M059J (cell line): ENCODE results near the gene L3MBTL2. TPM values are rescaled to one million over a fixed set of nuclear protein-coding genes. Genes with fewer than 3 reads are reported as not detected.
"Not testable (repeated sequence)": the region's sequence is repeated elsewhere in the genome, so short reads cannot be mapped to it uniquely, and the experiment has no call there.

ENCODE experiments used
- DNase-seq: peaks from one replicate; pipeline ENCODE4 v3.0.0-alpha.2; 2012; ENCODE audit warnings: low read depth
- total RNA-seq: library from RNA; depleted of rRNA; stranded (reverse); fragments of >200 nt; shearing (Covaris generic); gene quantifications from 2 replicates; pipeline ENCODE4 v1.2.3, GENCODE V29; 2014

The L3MBTL2 gene
- total RNA-seq, 1 experiment from 2014 or later: 21.6 TPM

GRCh38 chr22:41241133-41241676 is 36.1 kb downstream of the L3MBTL2 start:
- no peak for DNase-seq

- peak; percentile 34 for DNase-seq
These were observed 37.4 kb downstream of the L3MBTL2 start for GRCh38 chr22:41242396-41243117.

GRCh38 chr22:41243361-41243760 is 38.2 kb downstream of the L3MBTL2 start:
- DNase-seq: peak; percentile 9

GRCh38 chr22:41245917-41246499 is 40.9 kb downstream of the L3MBTL2 start:
- no peak for DNase-seq

- no peak for DNase-seq
These were observed 42.6 kb downstream of the L3MBTL2 start for GRCh38 chr22:41247703-41248102.

- DNase-seq: no peak
These were observed 43.2 kb downstream of the L3MBTL2 start for GRCh38 chr22:41248314-41248713.

- DNase-seq: no peak
These were observed 43.6 kb downstream of the L3MBTL2 start for GRCh38 chr22:41248758-41249157.

GRCh38 chr22:41249442-41249841 is 44.3 kb downstream of the L3MBTL2 start:
- no peak for DNase-seq

- DNase-seq: no peak
These were observed 45.0 kb downstream of the L3MBTL2 start for GRCh38 chr22:41250127-41250526.

- DNase-seq: no peak
These were observed 47.3 kb downstream of the L3MBTL2 start for GRCh38 chr22:41252365-41252764.

- DNase-seq: no peak
These were observed 49.1 kb downstream of the L3MBTL2 start for GRCh38 chr22:41254230-41254629.

- DNase-seq: peak; percentile 76
These were observed 51.4 kb downstream of the L3MBTL2 start for GRCh38 chr22:41256254-41257253.

GRCh38 chr22:41257696-41258095 is 52.6 kb downstream of the L3MBTL2 start:
- no peak for DNase-seq

- not testable (repeated sequence) for DNase-seq
These were observed 54.6 kb downstream of the L3MBTL2 start for GRCh38 chr22:41259756-41260155.

GRCh38 chr22:41260871-41261270 is 55.8 kb downstream of the L3MBTL2 start:
- no peak for DNase-seq

- no peak for DNase-seq
These were observed 56.6 kb downstream of the L3MBTL2 start for GRCh38 chr22:41261541-41262249.

- DNase-seq: no peak
These were observed 57.2 kb downstream of the L3MBTL2 start for GRCh38 chr22:41262250-41262765.

GRCh38 chr22:41263704-41264103 is 58.6 kb downstream of the L3MBTL2 start:
- no peak for DNase-seq

- no peak for DNase-seq
These were observed 59.4 kb downstream of the L3MBTL2 start for GRCh38 chr22:41264408-41264941.

GRCh38 chr22:41267958-41268357 is 62.8 kb downstream of the L3MBTL2 start:
- DNase-seq: no peak

GRCh38 chr22:41271787-41272186 is 66.7 kb downstream of the L3MBTL2 start:
- no peak for DNase-seq
